ENCODE measurements around the gene KANSL1. TPM values are rescaled to one million over a fixed set of nuclear protein-coding genes. Genes with fewer than 3 reads are reported as not detected.

The KANSL1 gene
- total RNA-seq, 1 experiment from 2014 or later = 67.1 TPM

DNA sequence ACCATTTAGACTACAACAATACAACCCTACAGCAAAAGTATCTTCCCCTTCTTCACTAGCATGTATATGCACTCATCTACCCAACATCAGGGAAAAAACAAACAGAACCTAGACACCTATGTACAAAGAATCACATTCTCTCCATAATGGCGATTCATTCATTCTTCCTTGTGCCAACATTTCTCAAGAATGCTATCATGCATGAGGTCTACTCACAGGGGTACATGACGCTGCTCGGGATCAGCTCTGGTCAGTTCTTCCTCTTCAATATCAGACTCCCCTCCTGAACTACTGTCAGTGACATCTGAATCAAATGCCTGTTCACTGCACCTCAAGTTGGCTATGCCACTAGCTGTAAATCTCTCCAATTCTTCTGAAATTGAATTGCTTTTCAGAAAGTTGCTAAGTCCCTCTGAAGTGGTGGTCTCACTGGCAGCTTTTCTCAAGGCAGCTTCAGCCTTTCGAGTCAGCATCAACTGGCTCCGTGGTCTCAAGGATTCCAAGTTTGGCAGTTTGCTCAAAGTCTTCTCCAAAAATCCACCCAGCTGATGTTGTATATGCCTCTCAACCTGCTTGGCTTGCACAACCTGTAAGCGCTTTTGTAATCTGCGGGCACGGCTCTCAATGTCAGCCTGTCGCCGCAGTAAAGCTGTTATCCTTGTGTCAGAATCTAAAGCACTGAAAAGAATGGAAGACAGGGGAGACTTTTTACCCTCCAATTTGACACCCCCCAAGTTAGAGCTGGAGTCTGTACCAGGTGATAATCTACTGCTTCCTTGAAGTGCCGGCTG lies 22.4 kb downstream of the KANSL1 start:
- ChIA-PET CTCF (interaction anchor here (1.6 to 1.7 kb wide), 2 partner anchors 10 to 17 kb away, joined by 3 to 4 read pairs; no protein-coding TSS in a partner anchor), POLR2A (interaction anchor here (0.6 to 1.3 kb wide), 7 partner anchors 7 to 38 kb away, joined by 3 to 6 read pairs (median 4); no protein-coding TSS in a partner anchor)
- Mint-ChIP-seq H3K36me3 (ENCODE audit: insufficient read depth, unreplicated experiment) (peaks cover 49% of the 10 kb centered on the region), H3K4me3 (ENCODE audit: unreplicated experiment) (no peak overlapping the region), H3K27ac (ENCODE audit: low read depth, unreplicated experiment) (no peak overlapping the region), H3K9me3 (ENCODE audit: unreplicated experiment) (no peaks in the 10 kb centered on the region), H3K27me3 (ENCODE audit: insufficient read depth, unreplicated experiment) (no peaks in the 10 kb centered on the region), H3K4me1 (ENCODE audit: insufficient read depth, unreplicated experiment) (peaks cover 34% of the 10 kb centered on the region)
- no peak for DNase-seq (ENCODE audit: unreplicated experiment)
- TF ChIP-seq, protein P1, sequence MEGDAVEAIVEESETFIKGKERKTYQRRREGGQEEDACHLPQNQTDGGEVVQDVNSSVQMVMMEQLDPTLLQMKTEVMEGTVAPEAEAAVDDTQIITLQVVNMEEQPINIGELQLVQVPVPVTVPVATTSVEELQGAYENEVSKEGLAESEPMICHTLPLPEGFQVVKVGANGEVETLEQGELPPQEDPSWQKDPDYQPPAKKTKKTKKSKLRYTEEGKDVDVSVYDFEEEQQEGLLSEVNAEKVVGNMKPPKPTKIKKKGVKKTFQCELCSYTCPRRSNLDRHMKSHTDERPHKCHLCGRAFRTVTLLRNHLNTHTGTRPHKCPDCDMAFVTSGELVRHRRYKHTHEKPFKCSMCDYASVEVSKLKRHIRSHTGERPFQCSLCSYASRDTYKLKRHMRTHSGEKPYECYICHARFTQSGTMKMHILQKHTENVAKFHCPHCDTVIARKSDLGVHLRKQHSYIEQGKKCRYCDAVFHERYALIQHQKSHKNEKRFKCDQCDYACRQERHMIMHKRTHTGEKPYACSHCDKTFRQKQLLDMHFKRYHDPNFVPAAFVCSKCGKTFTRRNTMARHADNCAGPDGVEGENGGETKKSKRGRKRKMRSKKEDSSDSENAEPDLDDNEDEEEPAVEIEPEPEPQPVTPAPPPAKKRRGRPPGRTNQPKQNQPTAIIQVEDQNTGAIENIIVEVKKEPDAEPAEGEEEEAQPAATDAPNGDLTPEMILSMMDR (IDR thresholded peaks at IDR 0.05; ENCODE audit: unreplicated experiment) = no peak
- intact Hi-C loops (cut with micrococcal nuclease) = no loop called here
- BruUV-seq (replicated peaks) = TSS peak; percentile 64

DNA sequence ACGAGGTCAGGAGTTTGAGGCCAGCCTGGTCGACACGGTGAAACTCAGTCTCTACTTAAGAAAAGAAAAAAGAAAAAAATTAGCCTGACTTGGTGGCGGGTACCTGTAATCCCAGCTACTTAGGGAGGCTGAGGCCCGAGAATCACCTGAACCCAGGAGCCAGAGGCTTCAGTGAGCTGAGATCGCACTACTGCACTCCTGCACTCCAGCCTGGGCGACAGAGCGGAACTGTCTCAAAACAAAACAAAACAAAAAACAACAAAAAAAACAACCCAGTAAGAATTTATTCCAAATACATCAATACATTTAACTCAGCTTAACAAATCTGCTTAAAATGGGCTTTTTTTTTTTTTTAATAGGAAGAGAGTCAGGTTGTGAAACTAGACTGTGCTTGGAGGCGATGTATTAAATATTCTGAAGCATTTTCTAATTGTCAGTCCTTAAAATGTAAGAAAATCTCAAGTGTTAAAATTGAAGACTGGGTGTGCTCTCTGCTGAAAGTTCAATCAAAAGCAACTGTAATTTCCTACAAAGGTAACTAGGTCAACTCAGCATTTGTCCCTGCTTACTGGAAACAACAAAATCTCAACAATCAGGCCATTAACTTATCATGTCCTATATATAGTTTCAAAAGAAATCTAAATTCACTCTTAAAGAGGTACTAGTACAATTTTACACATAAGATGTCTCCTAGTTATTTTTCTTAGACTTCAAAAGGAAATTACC lies 23.2 kb downstream of the KANSL1 start:
- Mint-ChIP-seq H3K9me3 (ENCODE audit: unreplicated experiment) (no peaks in the 10 kb centered on the region), H3K4me3 (ENCODE audit: unreplicated experiment) (no peak overlapping the region), H3K36me3 (ENCODE audit: insufficient read depth, unreplicated experiment) (peaks cover 54% of the 10 kb centered on the region), H3K4me1 (ENCODE audit: insufficient read depth, unreplicated experiment) (peaks cover 33% of the 10 kb centered on the region), H3K27ac (ENCODE audit: low read depth, unreplicated experiment) (no peak overlapping the region), H3K27me3 (ENCODE audit: insufficient read depth, unreplicated experiment) (no peaks in the 10 kb centered on the region)
- TF ChIP-seq, protein P1 (IDR thresholded peaks at IDR 0.05; ENCODE audit: unreplicated experiment) = no peak
- no TSS peak for BruUV-seq (replicated peaks)
- ChIA-PET CTCF (interaction anchor here (0.6 to 1.6 kb wide), 3 partner anchors 17 to 339 kb away, joined by 3 to 7 read pairs (median 4); no protein-coding TSS in a partner anchor), POLR2A (interaction anchor here (0.9 to 1.4 kb wide), 3 partner anchors 8 to 39 kb away, joined by 3 to 4 read pairs (median 4); no protein-coding TSS in a partner anchor)
- no peak for DNase-seq (ENCODE audit: unreplicated experiment)
- intact Hi-C loops (cut with micrococcal nuclease) = no loop called here

- Mint-ChIP-seq H3K27me3 (ENCODE audit: insufficient read depth, unreplicated experiment) (no peaks in the 10 kb centered on the region), H3K27ac (ENCODE audit: low read depth, unreplicated experiment) (no peak overlapping the region), H3K9me3 (ENCODE audit: unreplicated experiment) (peaks cover 2% of the 10 kb centered on the region), H3K36me3 (ENCODE audit: insufficient read depth, unreplicated experiment) (peaks cover 57% of the 10 kb centered on the region), H3K4me1 (ENCODE audit: insufficient read depth, unreplicated experiment) (peaks cover 41% of the 10 kb centered on the region), H3K4me3 (ENCODE audit: unreplicated experiment) (no peak overlapping the region)
- no TSS peak for BruUV-seq (replicated peaks)
- ChIA-PET CTCF (interaction anchor here (0.6 kb wide), 1 partner anchor 23 kb away, joined by 4 read pairs; no protein-coding TSS in a partner anchor), POLR2A (interaction anchor here (0.7 to 1.7 kb wide), 6 partner anchors 8 to 172 kb away, joined by 3 to 7 read pairs (median 3); partner anchors contain the start of gene KANSL1)
- TF ChIP-seq, protein P1 (IDR thresholded peaks at IDR 0.05; ENCODE audit: unreplicated experiment) = no peak
- peak; percentile 38 for DNase-seq (ENCODE audit: unreplicated experiment)
- intact Hi-C loops (cut with micrococcal nuclease) = no loop called here
Observed at GRCh38 chr17:46167826-46168569, 25.2 kb downstream of the KANSL1 start.
